Ishikawa (cell line): ENCODE results near the gene S100A7A.

Experiments used
- CEBPB ChIP-seq: IDR thresholded peaks from 2 replicates; pipeline ENCODE4 v1.6.1; 2012
- CREB1 ChIP-seq: IDR thresholded peaks from 2 replicates; pipeline ENCODE4 v1.6.1; 2012; ENCODE audit warnings: low read depth
- EGR1 ChIP-seq: IDR thresholded peaks from 2 replicates; pipeline ENCODE4 v1.6.1; 2012
- EP300 ChIP-seq: IDR thresholded peaks from 2 replicates; pipeline ENCODE4 v1.6.1; 2012; ENCODE audit warnings: borderline replicate concordance
- FOXM1 ChIP-seq: IDR thresholded peaks from 2 replicates; pipeline ENCODE4 v1.6.1; 2012; ENCODE audit warnings: low read depth, borderline replicate concordance
- MAX ChIP-seq: IDR thresholded peaks from 2 replicates; pipeline ENCODE4 v1.6.1; 2012
- NFIC ChIP-seq: IDR thresholded peaks from 2 replicates; pipeline ENCODE4 v1.6.1; 2012
- RAD21 ChIP-seq: IDR thresholded peaks from 2 replicates; pipeline ENCODE4 v1.6.1; 2012; ENCODE audit warnings: low read depth
- REST ChIP-seq: IDR thresholded peaks from 2 replicates; pipeline ENCODE4 v1.6.1; 2012; ENCODE audit warnings: low read depth, mild to moderate bottlenecking
- TAF1 ChIP-seq: IDR thresholded peaks from 2 replicates; pipeline ENCODE4 v1.6.1; 2012; ENCODE audit warnings: low read depth, mild to moderate bottlenecking
- TCF12 ChIP-seq: IDR thresholded peaks from 2 replicates; pipeline ENCODE4 v1.6.1; 2012; ENCODE audit warnings: low read depth
- TEAD4 ChIP-seq: IDR thresholded peaks from 2 replicates; pipeline ENCODE4 v1.6.1; 2012
- USF1 ChIP-seq: IDR thresholded peaks from 2 replicates; pipeline ENCODE4 v1.6.1; 2012
- YY1 ChIP-seq: IDR thresholded peaks from 2 replicates; pipeline ENCODE4 v1.6.1; 2012; ENCODE audit warnings: low read depth
- ZBTB7A ChIP-seq: IDR thresholded peaks from 2 replicates; pipeline ENCODE4 v1.6.1; 2012; ENCODE audit warnings: low read depth

S100A7A gene

GRCh38 chr1:153395136-153395685, 21.1 kb upstream of the S100A7A start:
- TF ChIP-seq RAD21 (no peak), NFIC (no peak), TEAD4 (no peak), CREB1 (no peak), ZBTB7A (no peak), MAX (no peak), EGR1 (no peak), YY1 (no peak), USF1 (no peak), TAF1 (no peak), TCF12 (no peak), REST (no peak), CEBPB (no peak), FOXM1 (no peak), EP300 (no peak)

GRCh38 chr1:153395776-153396175, 20.5 kb upstream of the S100A7A start:
- TF ChIP-seq USF1: no peak
- no peak for TF ChIP-seq CEBPB
- no peak for TF ChIP-seq TAF1
- no peak for TF ChIP-seq NFIC
- TF ChIP-seq FOXM1: no peak
- TF ChIP-seq ZBTB7A: no peak
- TF ChIP-seq MAX: no peak
- TF ChIP-seq YY1: no peak
- TF ChIP-seq REST: no peak
- TF ChIP-seq CREB1: no peak
- TF ChIP-seq TCF12: no peak
- no peak for TF ChIP-seq TEAD4
- TF ChIP-seq RAD21: no peak
- TF ChIP-seq EP300: no peak
- TF ChIP-seq EGR1: no peak

- TF ChIP-seq ZBTB7A (no peak), TCF12 (no peak), CREB1 (no peak), YY1 (no peak), MAX (no peak), CEBPB (no peak), EP300 (no peak), RAD21 (no peak), USF1 (no peak), NFIC (no peak), TEAD4 (no peak), FOXM1 (no peak), REST (no peak), TAF1 (no peak), EGR1 (no peak)
Observed at GRCh38 chr1:153396461-153396860, 19.9 kb upstream of the S100A7A start.
